ENCODE measurements around the gene SENP6. TPM values are rescaled to one million over a fixed set of nuclear protein-coding genes. Genes with fewer than 3 reads are reported as not detected.

SENP6 gene
- total RNA-seq, 1 experiment from 2014 or later = 93.6 TPM

- CTCF ChIA-PET = no interaction called here
- H3K9me3 Mint-ChIP-seq (ENCODE audit: low read depth, unreplicated experiment) = no peaks in the 10 kb centered on the region
- no peak for DNase-seq
- BruUV-seq (replicated peaks) = no TSS peak
- intact Hi-C loops (cut with micrococcal nuclease; ENCODE audit: unreplicated experiment) = loop anchor here (10.0 kb wide), 1 partner anchor 198 kb away; no protein-coding TSS in a partner anchor
- peaks cover 17% of the 10 kb centered on the region for H3K36me3 Mint-ChIP-seq (ENCODE audit: insufficient read depth, unreplicated experiment)
- no peaks in the 10 kb centered on the region for H3K27me3 Mint-ChIP-seq (ENCODE audit: unreplicated experiment)
- H3K27ac Mint-ChIP-seq (ENCODE audit: unreplicated experiment) = peak overlapping the region; percentile 11
- peaks cover 23% of the 10 kb centered on the region for H3K4me1 Mint-ChIP-seq (ENCODE audit: low read depth, unreplicated experiment)
- TF ChIP-seq CTCF (IDR thresholded peaks at IDR 0.05; ENCODE audit: unreplicated experiment) = no peak
- H3K4me3 Mint-ChIP-seq (ENCODE audit: low read depth, unreplicated experiment) = no peak overlapping the region
These were observed 54.8 kb downstream of the SENP6 start for GRCh38 chr6:75656479-75656878.

GRCh38 chr6:75657327-75657726 is 55.6 kb downstream of the SENP6 start:
- peaks cover 13% of the 10 kb centered on the region for H3K36me3 Mint-ChIP-seq (ENCODE audit: insufficient read depth, unreplicated experiment)
- no peak overlapping the region for H3K4me3 Mint-ChIP-seq (ENCODE audit: low read depth, unreplicated experiment)
- no TSS peak for BruUV-seq (replicated peaks)
- no peaks in the 10 kb centered on the region for H3K27me3 Mint-ChIP-seq (ENCODE audit: unreplicated experiment)
- peak overlapping the region; percentile 11 for H3K27ac Mint-ChIP-seq (ENCODE audit: unreplicated experiment)
- no peak for DNase-seq
- no peaks in the 10 kb centered on the region for H3K9me3 Mint-ChIP-seq (ENCODE audit: low read depth, unreplicated experiment)
- intact Hi-C loops (cut with micrococcal nuclease; ENCODE audit: unreplicated experiment) = loop anchor here (10.0 kb wide), 1 partner anchor 197 kb away; no protein-coding TSS in a partner anchor
- no peak for TF ChIP-seq CTCF (IDR thresholded peaks at IDR 0.05; ENCODE audit: unreplicated experiment)
- peaks cover 23% of the 10 kb centered on the region for H3K4me1 Mint-ChIP-seq (ENCODE audit: low read depth, unreplicated experiment)
- CTCF ChIA-PET = interaction anchor here (0.7 to 1.2 kb wide), 2 partner anchors 9 to 120 kb away, joined by 3 to 4 read pairs; no protein-coding TSS in a partner anchor

DNA sequence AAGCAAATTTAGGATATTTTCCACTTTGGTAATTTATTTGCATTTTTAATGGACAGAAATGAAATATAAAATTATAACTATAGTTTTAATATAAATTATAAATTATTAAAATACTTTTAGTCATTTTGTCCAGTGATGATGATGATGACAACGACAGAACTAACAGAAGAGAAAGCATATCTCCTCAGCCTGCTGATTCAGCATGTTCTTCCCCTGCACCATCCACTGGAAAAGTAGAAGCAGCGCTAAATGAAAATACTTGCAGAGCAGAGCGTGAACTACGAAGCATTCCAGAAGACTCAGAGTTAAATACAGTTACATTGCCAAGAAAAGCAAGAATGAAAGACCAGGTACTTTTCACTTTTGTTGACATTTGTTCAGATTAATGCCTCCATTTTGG is 64.9 kb downstream of the SENP6 start:
- intact Hi-C loops (cut with micrococcal nuclease; ENCODE audit: unreplicated experiment) = no loop called here
- TF ChIP-seq CTCF (IDR thresholded peaks at IDR 0.05; ENCODE audit: unreplicated experiment) = no peak
- Mint-ChIP-seq H3K36me3 (ENCODE audit: insufficient read depth, unreplicated experiment) (peaks cover 36% of the 10 kb centered on the region), H3K27ac (ENCODE audit: unreplicated experiment) (no peak overlapping the region), H3K27me3 (ENCODE audit: unreplicated experiment) (no peaks in the 10 kb centered on the region), H3K9me3 (ENCODE audit: low read depth, unreplicated experiment) (no peaks in the 10 kb centered on the region), H3K4me1 (ENCODE audit: low read depth, unreplicated experiment) (no peaks in the 10 kb centered on the region), H3K4me3 (ENCODE audit: low read depth, unreplicated experiment) (no peak overlapping the region)
- BruUV-seq (replicated peaks) = no TSS peak
- CTCF ChIA-PET = no interaction called here
- no peak for DNase-seq

DNA sequence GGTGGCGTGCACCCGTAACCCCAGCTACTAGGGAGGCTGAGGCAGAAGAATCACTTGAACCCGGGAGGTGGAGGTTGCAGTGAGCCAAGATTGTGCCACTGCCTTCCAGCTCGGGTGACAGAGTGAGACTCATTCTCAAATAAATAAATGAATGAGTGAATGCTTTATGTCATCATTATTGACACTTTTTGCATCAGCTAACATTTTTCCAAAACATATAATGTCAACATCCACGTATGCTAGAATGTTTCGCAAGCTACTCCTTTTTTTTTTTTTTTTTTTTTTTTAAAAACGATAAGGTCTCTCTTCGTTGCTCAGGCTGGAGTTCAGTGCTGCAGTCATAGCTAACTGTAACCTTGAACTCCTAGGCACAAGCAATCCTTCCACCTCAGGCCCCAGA is 72.2 kb downstream of the SENP6 start:
- Mint-ChIP-seq H3K27ac (ENCODE audit: unreplicated experiment) (no peak overlapping the region), H3K4me1 (ENCODE audit: low read depth, unreplicated experiment) (no peaks in the 10 kb centered on the region), H3K9me3 (ENCODE audit: low read depth, unreplicated experiment) (no peaks in the 10 kb centered on the region), H3K4me3 (ENCODE audit: low read depth, unreplicated experiment) (no peak overlapping the region), H3K27me3 (ENCODE audit: unreplicated experiment) (no peaks in the 10 kb centered on the region), H3K36me3 (ENCODE audit: insufficient read depth, unreplicated experiment) (peaks cover 19% of the 10 kb centered on the region)
- intact Hi-C loops (cut with micrococcal nuclease; ENCODE audit: unreplicated experiment) = no loop called here
- CTCF ChIA-PET = interaction anchor here (0.6 to 0.7 kb wide), 4 partner anchors 40 to 1960 kb away, joined by 4 to 6 read pairs (median 4); no protein-coding TSS in a partner anchor
- no peak for TF ChIP-seq CTCF (IDR thresholded peaks at IDR 0.05; ENCODE audit: unreplicated experiment)
- no TSS peak for BruUV-seq (replicated peaks)
- no peak for DNase-seq

Data from Calu3 (cell line).